ENCODE data around the gene LACRT.

The LACRT gene

DNA sequence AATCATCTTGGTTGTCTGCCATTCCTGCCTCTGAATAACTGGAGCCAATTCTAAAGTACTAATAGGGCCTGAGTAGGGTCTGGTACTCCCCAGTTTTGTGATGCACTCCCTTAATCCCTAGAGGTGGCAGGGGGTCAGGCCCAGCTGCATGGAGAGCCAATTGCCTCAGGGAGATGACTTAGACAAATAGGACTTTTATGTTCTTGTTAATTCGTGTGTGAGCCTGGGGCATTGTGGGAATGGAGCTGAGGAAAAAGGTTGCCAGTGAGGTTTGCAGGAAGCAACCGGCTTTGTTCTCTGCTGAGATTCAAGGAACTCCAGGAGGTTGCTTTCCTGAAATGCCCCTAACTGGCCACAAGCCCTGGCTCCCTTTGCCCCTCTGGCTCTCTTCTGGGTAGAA, 20.2 kb upstream of the LACRT start:
- DNase-seq (ENCODE audit: low read depth): no peak
- TF ChIP-seq, protein P1, sequence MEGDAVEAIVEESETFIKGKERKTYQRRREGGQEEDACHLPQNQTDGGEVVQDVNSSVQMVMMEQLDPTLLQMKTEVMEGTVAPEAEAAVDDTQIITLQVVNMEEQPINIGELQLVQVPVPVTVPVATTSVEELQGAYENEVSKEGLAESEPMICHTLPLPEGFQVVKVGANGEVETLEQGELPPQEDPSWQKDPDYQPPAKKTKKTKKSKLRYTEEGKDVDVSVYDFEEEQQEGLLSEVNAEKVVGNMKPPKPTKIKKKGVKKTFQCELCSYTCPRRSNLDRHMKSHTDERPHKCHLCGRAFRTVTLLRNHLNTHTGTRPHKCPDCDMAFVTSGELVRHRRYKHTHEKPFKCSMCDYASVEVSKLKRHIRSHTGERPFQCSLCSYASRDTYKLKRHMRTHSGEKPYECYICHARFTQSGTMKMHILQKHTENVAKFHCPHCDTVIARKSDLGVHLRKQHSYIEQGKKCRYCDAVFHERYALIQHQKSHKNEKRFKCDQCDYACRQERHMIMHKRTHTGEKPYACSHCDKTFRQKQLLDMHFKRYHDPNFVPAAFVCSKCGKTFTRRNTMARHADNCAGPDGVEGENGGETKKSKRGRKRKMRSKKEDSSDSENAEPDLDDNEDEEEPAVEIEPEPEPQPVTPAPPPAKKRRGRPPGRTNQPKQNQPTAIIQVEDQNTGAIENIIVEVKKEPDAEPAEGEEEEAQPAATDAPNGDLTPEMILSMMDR (IDR thresholded peaks at IDR 0.05; ENCODE audit: low read length, missing control alignments): no peak
- no peak overlapping the region for H3K4me3 ChIP-seq (replicated peaks; ENCODE audit: low read depth, low read length)

DNA sequence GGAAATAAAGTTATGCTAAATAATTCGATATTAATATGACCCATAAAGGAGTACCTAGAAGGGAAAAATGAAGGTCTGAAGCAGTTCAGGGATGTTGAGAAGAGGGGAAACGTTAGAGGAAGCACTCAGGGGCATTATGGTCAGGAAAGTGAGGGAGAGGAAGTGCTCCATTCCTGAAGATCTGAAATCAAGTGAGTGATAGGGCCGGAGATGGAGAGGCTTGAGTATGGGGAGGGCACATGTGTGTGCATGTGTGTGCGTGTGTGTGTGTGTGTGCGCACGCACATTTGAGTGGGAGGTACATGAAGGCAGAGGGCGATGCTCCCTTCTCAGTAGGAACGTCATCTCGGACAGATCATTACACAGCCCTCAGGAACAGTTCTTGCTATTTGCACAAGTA, 18.3 kb upstream of the LACRT start:
- H3K4me3 ChIP-seq (replicated peaks; ENCODE audit: low read depth, low read length): no peak overlapping the region
- DNase-seq (ENCODE audit: low read depth): no peak
- TF ChIP-seq, protein P1 (IDR thresholded peaks at IDR 0.05; ENCODE audit: low read length, missing control alignments): no peak

DNA sequence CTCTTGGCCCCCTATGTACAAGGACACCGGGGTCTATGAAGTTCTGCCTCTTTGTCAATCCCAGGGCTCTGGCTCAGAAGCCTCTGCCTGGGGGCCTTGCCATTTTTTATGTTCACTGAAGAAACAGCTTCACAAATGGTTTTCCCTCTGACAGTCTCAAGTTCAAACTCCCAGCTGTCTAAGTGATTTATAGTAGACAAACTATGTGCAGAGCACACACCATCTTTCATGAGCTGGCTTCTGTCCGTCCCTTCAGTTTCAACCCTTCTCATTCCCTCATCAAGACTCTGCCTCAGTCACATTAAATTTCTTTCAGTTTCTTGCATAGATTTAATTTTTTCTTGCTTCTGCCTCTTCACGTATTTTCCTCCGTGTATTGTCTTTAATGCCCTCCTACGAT, 16.2 kb upstream of the LACRT start:
- TF ChIP-seq, protein P1 (IDR thresholded peaks at IDR 0.05; ENCODE audit: low read length, missing control alignments): no peak
- no peak for DNase-seq (ENCODE audit: low read depth)
- H3K4me3 ChIP-seq (replicated peaks; ENCODE audit: low read depth, low read length): no peak overlapping the region

DNA sequence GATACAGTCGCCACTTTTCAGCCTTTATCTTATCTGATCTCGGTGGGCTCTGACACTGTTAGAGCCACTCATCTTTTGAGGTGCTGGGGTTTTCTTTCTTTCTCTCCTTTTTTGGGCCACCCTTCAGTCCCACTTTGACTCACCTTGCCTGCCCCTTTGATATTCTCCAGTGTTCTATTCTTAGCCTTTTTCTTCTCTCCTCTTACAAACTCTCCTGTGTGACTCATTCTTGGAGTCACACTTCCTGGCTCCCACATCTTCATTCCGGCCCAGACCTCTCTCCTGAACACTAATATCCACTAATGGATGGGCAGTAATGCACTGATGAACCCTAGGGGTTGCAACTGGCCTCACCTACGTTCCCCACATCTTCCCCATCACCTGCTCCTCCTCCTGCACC, 15.7 kb upstream of the LACRT start:
- TF ChIP-seq, protein P1 (IDR thresholded peaks at IDR 0.05; ENCODE audit: low read length, missing control alignments): no peak
- DNase-seq (ENCODE audit: low read depth): no peak
- no peak overlapping the region for H3K4me3 ChIP-seq (replicated peaks; ENCODE audit: low read depth, low read length)

DNA sequence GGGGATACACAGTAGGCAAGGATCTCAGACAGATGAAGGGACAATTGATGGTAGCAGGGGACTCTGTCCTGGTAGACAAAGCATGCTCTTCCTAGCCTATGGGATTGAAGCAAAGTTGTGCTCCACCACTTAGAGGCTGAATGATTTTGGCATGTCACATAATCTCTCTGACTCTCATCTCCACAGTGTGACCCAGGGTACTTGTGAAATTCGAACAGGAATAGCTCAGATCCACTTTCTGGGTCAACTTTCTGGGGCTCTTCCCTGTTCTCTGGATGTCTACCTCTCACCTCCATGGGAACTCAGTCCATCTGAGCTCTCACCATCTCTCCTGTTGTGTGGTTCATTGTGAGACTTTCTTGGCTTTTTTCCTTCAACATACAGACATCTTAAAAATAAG, 15.1 kb upstream of the LACRT start:
- no peak overlapping the region for H3K4me3 ChIP-seq (replicated peaks; ENCODE audit: low read depth, low read length)
- no peak for DNase-seq (ENCODE audit: low read depth)
- TF ChIP-seq, protein P1 (IDR thresholded peaks at IDR 0.05; ENCODE audit: low read length, missing control alignments): no peak

DNA sequence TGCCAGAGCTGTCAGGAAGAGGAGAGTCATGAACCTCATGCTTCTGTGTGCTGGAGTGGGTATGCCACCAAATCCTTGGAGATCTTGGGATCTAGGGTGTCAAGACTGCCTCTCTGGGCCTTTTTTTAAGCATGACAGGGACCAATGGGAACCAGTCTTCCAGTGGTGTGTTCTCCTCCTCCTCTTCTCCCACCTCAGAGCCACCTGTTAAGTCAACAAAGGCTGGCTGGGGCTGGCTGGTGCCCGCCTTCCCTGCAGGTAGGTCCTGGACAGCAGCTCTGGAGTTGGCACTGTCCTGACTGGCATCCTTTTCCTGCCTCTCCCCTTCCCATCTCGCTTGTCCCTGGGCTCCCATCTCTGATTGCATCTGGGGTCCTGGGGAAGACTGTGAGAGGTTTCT, 13.6 kb upstream of the LACRT start, which contains the start of gene DCD:
DCD (minus strand) TSS at position 101 of the 400 bp plus-strand sequence; CDS start at position 39, 62 bp downstream.
- no peak within 1 kb of the TSS for H3K4me3 ChIP-seq (replicated peaks; ENCODE audit: low read depth, low read length)
- TF ChIP-seq, protein P1 (IDR thresholded peaks at IDR 0.05; ENCODE audit: low read length, missing control alignments): no peak
- no peak for DNase-seq (ENCODE audit: low read depth)

DNA sequence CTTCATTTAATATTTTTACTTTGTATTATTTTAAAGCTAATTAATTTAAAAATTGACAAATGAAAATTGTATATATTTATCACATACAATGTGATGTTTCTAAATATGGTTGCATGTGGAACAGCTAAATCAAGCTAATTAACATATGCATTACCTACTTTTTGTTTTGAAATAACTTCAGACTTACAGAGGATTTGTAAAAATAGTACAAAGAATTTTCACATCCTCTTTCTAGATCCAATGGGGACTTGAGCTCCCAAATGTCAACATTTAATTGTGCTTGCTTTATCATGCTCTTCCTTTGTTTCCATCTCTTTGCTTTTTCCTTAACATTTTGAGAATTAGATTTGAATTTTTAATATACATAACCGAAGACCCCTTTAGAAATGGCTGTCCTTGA, 6.9 kb upstream of the LACRT start:
- no peak overlapping the region for H3K4me3 ChIP-seq (replicated peaks; ENCODE audit: low read depth, low read length)
- no peak for DNase-seq (ENCODE audit: low read depth)
- TF ChIP-seq, protein P1 (IDR thresholded peaks at IDR 0.05; ENCODE audit: low read length, missing control alignments): no peak
